Measurements from ENCODE around the gene PPP1CA.

DNA sequence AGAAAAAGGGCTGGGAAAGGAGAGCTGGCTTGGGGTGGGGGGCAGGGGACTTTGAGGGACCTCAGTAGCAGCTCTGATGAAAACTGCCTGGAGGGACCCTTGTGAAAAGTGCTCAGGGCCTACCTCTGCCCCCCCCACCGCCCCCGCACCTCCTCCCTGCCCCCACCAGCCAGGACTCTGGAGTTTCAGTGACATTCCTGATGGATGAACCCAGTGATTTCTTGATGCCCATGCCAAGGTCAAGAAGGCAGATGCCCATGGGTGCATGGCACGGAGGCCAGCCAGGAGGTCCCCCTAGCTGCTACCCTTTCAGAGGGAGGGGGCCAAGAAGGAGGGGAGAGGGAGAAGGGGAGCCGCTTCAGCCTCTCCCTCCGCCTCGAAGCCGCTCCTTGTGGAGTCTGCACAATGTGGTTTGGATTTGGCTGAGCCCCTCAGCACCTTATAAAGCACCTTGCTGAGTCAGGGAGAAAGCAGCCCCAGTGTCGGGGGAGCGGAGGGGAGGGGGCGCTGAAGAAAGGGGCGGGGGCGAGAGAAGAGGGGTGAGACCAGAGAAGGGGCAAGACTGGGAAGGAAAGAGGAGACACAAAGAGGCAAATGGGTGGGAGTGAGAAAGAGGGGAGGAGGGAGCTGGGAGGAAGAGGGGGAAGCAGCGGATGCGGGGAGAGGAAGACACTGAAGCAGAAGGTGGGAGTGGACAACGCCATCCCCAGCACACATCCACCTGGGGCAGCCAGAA is 26.2 kb downstream of the PPP1CA start:
- TF ChIP-seq, protein P1, sequence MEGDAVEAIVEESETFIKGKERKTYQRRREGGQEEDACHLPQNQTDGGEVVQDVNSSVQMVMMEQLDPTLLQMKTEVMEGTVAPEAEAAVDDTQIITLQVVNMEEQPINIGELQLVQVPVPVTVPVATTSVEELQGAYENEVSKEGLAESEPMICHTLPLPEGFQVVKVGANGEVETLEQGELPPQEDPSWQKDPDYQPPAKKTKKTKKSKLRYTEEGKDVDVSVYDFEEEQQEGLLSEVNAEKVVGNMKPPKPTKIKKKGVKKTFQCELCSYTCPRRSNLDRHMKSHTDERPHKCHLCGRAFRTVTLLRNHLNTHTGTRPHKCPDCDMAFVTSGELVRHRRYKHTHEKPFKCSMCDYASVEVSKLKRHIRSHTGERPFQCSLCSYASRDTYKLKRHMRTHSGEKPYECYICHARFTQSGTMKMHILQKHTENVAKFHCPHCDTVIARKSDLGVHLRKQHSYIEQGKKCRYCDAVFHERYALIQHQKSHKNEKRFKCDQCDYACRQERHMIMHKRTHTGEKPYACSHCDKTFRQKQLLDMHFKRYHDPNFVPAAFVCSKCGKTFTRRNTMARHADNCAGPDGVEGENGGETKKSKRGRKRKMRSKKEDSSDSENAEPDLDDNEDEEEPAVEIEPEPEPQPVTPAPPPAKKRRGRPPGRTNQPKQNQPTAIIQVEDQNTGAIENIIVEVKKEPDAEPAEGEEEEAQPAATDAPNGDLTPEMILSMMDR (IDR thresholded peaks at IDR 0.05): no peak
- TF ChIP-seq EZH2 (IDR thresholded peaks at IDR 0.05; ENCODE audit: borderline replicate concordance, insufficient read depth, low read depth, low read length, poor library complexity, severe bottlenecking): no peak

Measured in B cell (primary cell).